ENCODE measurements around the gene SERTM1.

The SERTM1 gene

GRCh38 chr13:36746051-36746450 lies 72.2 kb downstream of the SERTM1 start:
- H3K4me3 ChIP-seq (ENCODE audit: low read depth, low read length), result no peak overlapping the region
- TF ChIP-seq CTCF (IDR thresholded peaks at IDR 0.05; ENCODE audit: low read depth, low read length), result no peak

All from WI38 (cell line).